Esophagus muscularis mucosa (tissue), 4 donors: ENCODE data around the gene RIC1. TPM values are rescaled to one million over a fixed set of nuclear protein-coding genes. Genes with fewer than 3 reads are reported as not detected.

Experiments used
- DNase-seq: peaks from one replicate; pipeline ENCODE4 v3.0.0-alpha.2; 2017; ENCODE audit errors: extremely low spot score
- H3K27ac ChIP-seq, 4 donors: fragments of 200-600 bp; sonication (generic); replicated peaks in 1 of 4; 1 replicate in 3 of 4; 2 replicates in 1 of 4; pipeline ENCODE4 v1.5.1; 2016 to 2019; ENCODE audit warnings: mild to moderate bottlenecking in 1 of 4
- H3K27me3 ChIP-seq, 4 donors: fragments of 200-600 bp; sonication (generic); one replicate each; pipeline versions ENCODE4 v1.5.1 to v1.6.0; 2016 to 2019
- H3K36me3 ChIP-seq, 4 donors: fragments of 200-600 bp; sonication (generic); one replicate each; pipeline ENCODE4 v1.5.1; 2016 to 2019
- H3K4me1 ChIP-seq, 4 donors: fragments of 200-600 bp; sonication (generic); one replicate each; pipeline ENCODE4 v1.5.1; 2016 to 2019
- H3K4me3 ChIP-seq, 4 donors: fragments of 200-600 bp; sonication (generic); 1 replicate in 2 of 4; 2 replicates in 2 of 4; pipeline ENCODE4 v1.5.1; 2016 to 2019; ENCODE audit warnings: mild to moderate bottlenecking in 4 of 4, moderate library complexity in 1 of 4
- H3K9me3 ChIP-seq, 4 donors: fragments of 200-600 bp; sonication (generic); 1 replicate in 3 of 4; 2 replicates in 1 of 4; pipeline ENCODE4 v1.5.1; 2016 to 2019
- EP300 ChIP-seq: sonication (generic); formaldehyde crosslinking; IDR thresholded peaks from one replicate; pipeline ENCODE4 v1.6.1; 2017; ENCODE audit warnings: antibody characterized with exemption
- POLR2A ChIP-seq: fragments of 450-650 bp; IDR thresholded peaks from one replicate; pipeline ENCODE4 v1.6.1; 2017; ENCODE audit warnings: antibody characterized with exemption, moderate library complexity, mild to moderate bottlenecking, low read depth
- POLR2AphosphoS5 ChIP-seq, 2 donors: sonication (generic); formaldehyde crosslinking; IDR thresholded peaks; one replicate each; pipeline ENCODE4 v1.6.1; 2017; ENCODE audit warnings: antibody characterized with exemption in 2 of 2
- WGBS: methylation state at CpG from one replicate; pipeline ENCODE4 v1.1.5; 2018; 5-methylcytosine and 5-hydroxymethylcytosine counted together
- intact Hi-C: fragments of 100-400 bp; cut with DNase I; formaldehyde crosslinking; loops from one replicate; pipeline ENCODE4 v1.15.1; 2023
- total RNA-seq, 4 donors: library from RNA; depleted of rRNA; stranded (reverse); fragments of >200 nt; gene quantifications; one replicate each; pipeline versions ENCODE4 v1.1.0 to v1.2.1, GENCODE V29; 2016
- TF ChIP-seq, protein P1 (sequence below), 3 experiments: fragments of 200-600 bp in 2 of 3; fragments of 450-650 bp in 1 of 3; sonication (generic) in 2 of 3; IDR thresholded peaks; one replicate each; pipeline ENCODE4 v1.5.1; 2017 to 2019; ENCODE audit warnings: antibody characterized with exemption in 3 of 3, mild to moderate bottlenecking in 2 of 3, moderate library complexity in 1 of 3

RIC1 gene
- total RNA-seq, 4 donors from 2014 or later = 51.6 to 64.9 (median 57.4) TPM

DNA sequence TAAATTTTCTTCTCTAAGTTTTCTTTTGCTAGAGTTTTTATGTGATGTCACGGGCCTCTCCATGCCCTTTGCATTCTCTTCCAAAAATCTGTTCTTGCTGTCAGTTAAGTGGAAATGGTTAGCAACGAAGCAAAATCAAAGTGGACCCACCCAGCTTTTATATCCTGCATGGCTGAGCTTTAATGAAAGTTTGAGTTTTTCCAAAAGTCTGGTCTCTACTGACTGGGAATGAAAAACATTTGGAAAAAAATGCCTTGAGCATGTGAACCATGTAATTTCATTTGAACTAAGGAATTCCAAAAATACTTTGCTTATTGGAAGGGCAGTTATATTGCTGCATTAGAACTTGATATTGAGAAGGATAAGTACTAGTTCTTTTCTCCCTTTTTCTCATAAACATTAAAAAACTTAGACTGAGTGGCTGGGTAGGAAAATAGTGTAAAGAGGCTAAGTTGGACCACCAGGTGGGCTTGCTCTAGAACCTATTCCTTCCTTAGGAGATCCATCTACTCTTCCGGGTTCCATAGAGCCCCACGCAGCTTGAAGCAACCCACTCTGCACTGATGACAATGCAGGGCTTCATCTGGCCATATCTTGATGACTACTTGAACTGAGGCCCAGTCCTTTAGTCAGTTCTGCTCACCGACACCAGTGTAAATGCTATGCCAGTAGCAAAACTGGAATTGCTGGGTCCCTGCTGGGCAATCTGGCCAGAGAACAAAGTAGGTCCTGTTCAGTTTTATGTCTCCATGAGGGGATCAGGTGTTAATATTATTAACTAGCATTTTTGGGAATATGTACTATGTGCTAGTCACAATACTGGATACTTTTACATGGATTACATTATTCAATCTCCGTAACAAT is 17.4 kb upstream of the RIC1 start:
- H3K36me3 ChIP-seq = no peaks in the 10 kb centered on the region
- no peaks in the 10 kb centered on the region for H3K27me3 ChIP-seq
- no peaks in the 10 kb centered on the region for H3K9me3 ChIP-seq
- WGBS = 78% methylated on average over 6 of the region's 6 CpGs
- DNase-seq = no peak
- peak overlapping the region in 1 of 4 donors; percentile 15 for H3K27ac ChIP-seq
- intact Hi-C loops = no loop called here
- H3K4me3 ChIP-seq = no peak overlapping the region
- TF ChIP-seq EP300 (no peak), POLR2A (no peak), POLR2AphosphoS5 (IDR thresholded peaks at IDR 0.05) (no peak)
- TF ChIP-seq, protein P1, sequence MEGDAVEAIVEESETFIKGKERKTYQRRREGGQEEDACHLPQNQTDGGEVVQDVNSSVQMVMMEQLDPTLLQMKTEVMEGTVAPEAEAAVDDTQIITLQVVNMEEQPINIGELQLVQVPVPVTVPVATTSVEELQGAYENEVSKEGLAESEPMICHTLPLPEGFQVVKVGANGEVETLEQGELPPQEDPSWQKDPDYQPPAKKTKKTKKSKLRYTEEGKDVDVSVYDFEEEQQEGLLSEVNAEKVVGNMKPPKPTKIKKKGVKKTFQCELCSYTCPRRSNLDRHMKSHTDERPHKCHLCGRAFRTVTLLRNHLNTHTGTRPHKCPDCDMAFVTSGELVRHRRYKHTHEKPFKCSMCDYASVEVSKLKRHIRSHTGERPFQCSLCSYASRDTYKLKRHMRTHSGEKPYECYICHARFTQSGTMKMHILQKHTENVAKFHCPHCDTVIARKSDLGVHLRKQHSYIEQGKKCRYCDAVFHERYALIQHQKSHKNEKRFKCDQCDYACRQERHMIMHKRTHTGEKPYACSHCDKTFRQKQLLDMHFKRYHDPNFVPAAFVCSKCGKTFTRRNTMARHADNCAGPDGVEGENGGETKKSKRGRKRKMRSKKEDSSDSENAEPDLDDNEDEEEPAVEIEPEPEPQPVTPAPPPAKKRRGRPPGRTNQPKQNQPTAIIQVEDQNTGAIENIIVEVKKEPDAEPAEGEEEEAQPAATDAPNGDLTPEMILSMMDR (IDR thresholded peaks at IDR 0.05) = no peak
- H3K4me1 ChIP-seq = peaks cover 5 to 31% (median 26%) of the 10 kb centered on the region in 4 donors

DNA sequence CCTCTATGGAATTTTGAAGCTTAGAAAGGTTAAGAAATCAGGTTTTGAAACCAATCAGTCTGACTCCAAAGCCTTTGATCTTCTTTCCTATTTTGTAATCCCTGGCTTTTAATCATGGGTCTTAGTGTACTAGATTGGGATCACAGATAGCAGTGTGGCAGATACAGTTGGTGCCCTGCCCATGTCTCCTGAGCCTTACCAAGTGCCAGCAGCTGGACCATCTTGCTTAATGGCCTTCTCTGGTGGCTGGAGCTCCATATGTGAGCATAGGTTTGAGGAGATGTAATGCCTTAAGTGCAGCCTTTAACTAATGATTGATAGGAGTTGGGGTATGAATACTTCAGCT is 16.7 kb upstream of the RIC1 start:
- Histone ChIP-seq H3K9me3 (no peaks in the 10 kb centered on the region), H3K27ac (no peak overlapping the region), H3K36me3 (no peaks in the 10 kb centered on the region), H3K27me3 (no peaks in the 10 kb centered on the region), H3K4me1 (peaks cover 5 to 31% (median 26%) of the 10 kb centered on the region in 4 donors), H3K4me3 (no peak overlapping the region)
- intact Hi-C loops = no loop called here
- TF ChIP-seq, protein P1 (IDR thresholded peaks at IDR 0.05) = no peak
- TF ChIP-seq EP300 (no peak), POLR2AphosphoS5 (IDR thresholded peaks at IDR 0.05) (no peak), POLR2A (no peak)
- no peak for DNase-seq

DNA sequence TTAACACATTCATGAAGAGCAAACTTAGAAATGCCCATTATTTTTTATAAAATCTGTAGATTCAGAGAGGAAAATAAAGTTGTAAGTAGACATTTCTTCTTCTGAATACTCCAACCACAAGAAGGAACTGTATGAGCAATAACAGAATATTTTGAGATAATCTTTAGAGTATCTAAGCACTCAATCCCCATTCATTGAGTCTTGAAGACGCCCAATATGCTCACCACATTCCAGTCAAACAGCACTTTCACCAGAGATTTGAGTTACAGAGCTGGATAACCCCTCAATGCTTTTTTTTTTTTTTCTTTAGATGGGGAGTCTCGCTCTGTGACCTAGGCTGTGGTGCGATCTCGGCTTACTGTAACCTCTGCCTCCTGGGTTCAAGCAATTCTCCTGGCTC is 14.7 kb upstream of the RIC1 start:
- Histone ChIP-seq H3K4me1 (peaks cover 0 to 26% (median 20%) of the 10 kb centered on the region in 4 donors), H3K27me3 (no peaks in the 10 kb centered on the region), H3K27ac (no peak overlapping the region), H3K9me3 (no peaks in the 10 kb centered on the region), H3K4me3 (no peak overlapping the region), H3K36me3 (no peaks in the 10 kb centered on the region)
- intact Hi-C loops = no loop called here
- 95% methylated on average over 4 of the region's 4 CpGs for WGBS
- DNase-seq = no peak
- TF ChIP-seq, protein P1 (IDR thresholded peaks at IDR 0.05) = no peak
- TF ChIP-seq POLR2AphosphoS5 (IDR thresholded peaks at IDR 0.05) = no peak
- TF ChIP-seq POLR2A = no peak
- TF ChIP-seq EP300 = no peak

DNA sequence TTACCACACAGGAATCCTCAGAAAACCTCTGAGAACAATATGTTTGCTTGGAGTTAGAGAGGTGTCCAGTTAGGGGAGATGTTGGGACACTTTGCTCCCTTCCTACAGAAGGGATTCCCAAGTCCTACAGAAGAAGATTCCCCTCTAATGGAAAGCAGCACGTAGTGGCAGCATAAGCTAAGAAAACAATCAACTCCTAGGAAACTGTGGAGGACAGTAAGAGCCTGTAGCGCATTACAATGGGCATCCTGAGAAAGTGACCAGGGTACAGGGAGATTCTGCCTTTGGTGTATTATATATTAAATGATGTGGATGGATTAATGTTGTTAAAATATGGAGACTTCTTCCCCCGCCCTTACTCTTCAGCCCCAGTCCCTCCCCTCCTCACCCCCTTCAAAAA is 13.9 kb upstream of the RIC1 start:
- H3K4me1 ChIP-seq = peaks cover 0 to 23% (median 16%) of the 10 kb centered on the region in 4 donors
- H3K9me3 ChIP-seq = no peaks in the 10 kb centered on the region
- 85% methylated on average over 3 of the region's 3 CpGs for WGBS
- intact Hi-C loops = no loop called here
- no peak overlapping the region for H3K27ac ChIP-seq
- no peak overlapping the region for H3K4me3 ChIP-seq
- TF ChIP-seq POLR2A (no peak), EP300 (no peak), POLR2AphosphoS5 (IDR thresholded peaks at IDR 0.05) (no peak)
- TF ChIP-seq, protein P1 (IDR thresholded peaks at IDR 0.05) = no peak
- no peaks in the 10 kb centered on the region for H3K27me3 ChIP-seq
- H3K36me3 ChIP-seq = no peaks in the 10 kb centered on the region
- no peak for DNase-seq

DNA sequence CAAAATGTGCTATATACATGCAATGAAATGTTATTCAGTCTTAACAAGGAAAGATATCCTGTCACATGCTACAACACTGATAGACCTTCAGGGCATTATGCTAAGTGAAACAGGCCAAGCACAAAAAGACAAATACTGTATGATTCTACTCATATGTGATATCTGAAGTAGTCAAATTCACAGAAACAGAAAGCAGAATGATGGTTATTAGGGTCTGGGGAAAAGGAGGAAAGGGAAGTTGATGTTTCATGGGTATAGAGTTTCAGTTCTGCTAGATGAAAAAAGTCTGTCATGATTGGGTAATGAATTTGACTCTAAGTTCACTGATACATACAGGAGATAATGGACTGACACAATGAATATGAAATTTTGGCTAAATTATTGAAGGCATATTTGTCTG is 11.2 kb upstream of the RIC1 start:
- Histone ChIP-seq H3K27me3 (no peaks in the 10 kb centered on the region), H3K27ac (no peak overlapping the region), H3K4me3 (no peak overlapping the region), H3K9me3 (no peaks in the 10 kb centered on the region), H3K36me3 (no peaks in the 10 kb centered on the region), H3K4me1 (peaks cover 0 to 28% (median 20%) of the 10 kb centered on the region in 4 donors)
- intact Hi-C loops = no loop called here
- TF ChIP-seq, protein P1 (IDR thresholded peaks at IDR 0.05) = no peak
- TF ChIP-seq EP300 (no peak), POLR2AphosphoS5 (IDR thresholded peaks at IDR 0.05) (no peak), POLR2A (no peak)
- no peak for DNase-seq
